Posterior cingulate gyrus (tissue), 11 donors: ENCODE results near the gene NPW.

ENCODE experiments used
- DNase-seq, 10 donors: peaks; one replicate each; pipeline versions ENCODE4 v3.0.0 to v3.0.0-alpha.2; 2020 to 2021; ENCODE audit warnings: mixed read lengths in 3 of 10
- intact Hi-C: fragments of 100-400 bp; cut with DNase I; formaldehyde crosslinking; loops from one replicate; pipeline ENCODE4 v1.15.1; 2023

NPW gene

GRCh38 chr16:2043667-2044451 lies 24.3 kb downstream of the NPW start:
- DNase-seq = peak in 8 of 10 donors; percentile 46 to 95 (median 76)
- intact Hi-C loops = no loop called here

DNA sequence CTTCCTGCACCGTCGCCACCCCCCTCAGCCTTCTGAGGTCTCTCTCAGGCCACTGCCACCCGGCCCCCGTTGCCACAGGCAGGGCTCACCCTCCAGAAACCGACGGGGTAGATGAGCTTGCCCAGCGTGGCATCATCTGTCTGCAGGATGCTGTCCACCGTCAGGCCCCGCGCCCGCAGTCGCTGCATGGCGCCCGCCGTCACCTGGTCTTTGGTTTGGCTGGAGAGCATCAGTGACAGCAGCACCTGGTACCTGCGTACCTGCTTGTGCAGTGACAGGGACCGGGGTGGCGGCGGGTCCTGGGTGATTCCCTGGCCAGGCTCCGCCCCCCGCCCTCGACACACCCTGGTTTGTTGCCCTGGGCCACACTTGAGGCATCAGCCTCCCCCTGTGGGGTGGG lies 25.0 kb downstream of the NPW start:
- DNase-seq = no peak
- intact Hi-C loops = no loop called here

DNA sequence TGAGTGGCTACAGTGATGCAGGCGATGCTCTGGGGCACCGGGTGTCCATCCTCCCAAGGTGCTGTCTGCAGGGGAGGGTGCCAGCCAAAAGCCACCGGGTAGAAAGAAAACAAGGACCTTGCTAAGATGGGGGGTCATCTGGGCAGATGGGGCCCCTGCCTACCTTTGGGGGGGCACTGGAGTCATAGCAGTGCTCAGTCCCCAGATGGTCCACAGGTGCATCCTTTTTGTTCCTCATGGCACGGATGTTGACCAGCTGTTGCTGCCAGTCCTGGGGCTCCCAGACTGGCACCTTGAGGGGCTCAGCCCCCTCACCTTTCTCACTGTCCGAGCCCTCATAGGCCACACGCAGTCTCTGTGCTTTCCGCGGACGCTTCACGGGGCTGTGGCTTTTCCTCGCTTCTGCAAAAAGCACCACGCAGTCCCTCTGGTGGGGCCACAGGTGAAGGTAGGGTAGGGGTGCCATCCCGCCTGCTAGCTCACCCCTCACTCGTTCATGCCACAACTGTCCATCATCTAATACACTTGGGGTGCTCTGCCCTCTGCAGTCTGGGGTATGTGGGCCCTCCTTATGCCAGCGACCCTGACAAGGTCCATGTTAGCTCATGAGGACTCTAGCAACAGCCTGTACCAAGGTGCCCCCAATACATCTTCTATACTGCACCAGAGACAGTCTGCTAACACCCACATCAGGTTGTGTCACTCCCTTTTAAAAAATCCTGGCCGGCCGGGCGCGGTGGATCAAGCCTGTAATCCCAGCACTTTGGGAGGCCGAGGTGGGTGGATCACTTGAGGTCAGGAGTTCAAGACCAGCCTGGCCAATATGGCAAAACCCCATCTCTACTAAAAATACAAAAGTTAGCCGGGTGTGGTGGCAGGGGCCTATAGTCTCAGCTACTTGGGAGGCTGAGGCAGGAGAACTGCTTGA lies 26.6 kb downstream of the NPW start:
- no peak for DNase-seq
- intact Hi-C loops = no loop called here

GRCh38 chr16:2046893-2047329 lies 27.3 kb downstream of the NPW start:
- no peak for DNase-seq
- intact Hi-C loops = no loop called here

DNA sequence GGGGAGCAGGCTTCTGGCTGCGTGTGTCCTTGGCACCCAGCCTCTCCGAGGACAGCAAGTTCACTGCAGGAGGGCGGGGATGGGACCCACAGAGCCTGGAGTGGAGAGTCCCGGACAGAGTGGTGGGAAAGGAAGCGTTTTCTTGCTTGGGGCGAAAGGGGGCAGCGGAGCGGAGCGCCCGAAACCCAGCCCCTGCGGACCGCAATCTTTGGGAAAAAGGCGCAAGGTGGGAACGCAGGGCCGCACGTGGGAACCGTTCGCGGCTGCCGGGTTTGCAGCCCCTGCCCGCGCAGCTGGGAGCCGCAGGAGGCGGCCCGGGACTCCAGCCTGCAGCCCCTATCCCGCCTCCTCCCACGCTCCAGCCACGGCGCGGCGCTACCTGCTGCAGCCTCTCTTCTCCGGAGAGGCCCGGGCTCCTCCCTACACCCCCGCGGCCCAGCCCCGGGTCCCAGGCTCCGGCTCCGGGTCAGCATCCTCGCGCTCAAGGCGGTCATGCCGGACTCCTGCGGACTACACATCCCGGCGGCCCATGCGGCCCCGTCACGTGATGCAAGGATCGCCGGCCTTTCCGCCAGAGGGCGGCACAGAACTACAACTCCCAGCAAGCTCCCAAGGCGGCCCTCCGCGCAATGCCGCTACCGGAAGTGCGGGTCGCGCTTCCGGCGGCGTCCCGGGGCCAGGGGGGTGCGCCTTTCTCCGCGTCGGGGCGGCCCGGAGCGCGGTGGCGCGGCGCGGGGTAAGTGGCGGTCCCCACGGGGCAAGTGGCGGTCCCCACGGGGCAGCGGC lies 27.9 kb downstream of the NPW start, which contains the start of the genes NTHL1 and TSC2:
NTHL1 (minus strand) TSS at position 505 of the 786 bp plus-strand sequence; CDS start at position 494, 11 bp downstream.
TSC2 (plus strand) TSS at position 656 of the 786 bp plus-strand sequence. CDS start 631 bp downstream, outside the sequence.
- intact Hi-C loops = no loop called here
- DNase-seq = peak; percentile 98 to 100 (median 99)

DNA sequence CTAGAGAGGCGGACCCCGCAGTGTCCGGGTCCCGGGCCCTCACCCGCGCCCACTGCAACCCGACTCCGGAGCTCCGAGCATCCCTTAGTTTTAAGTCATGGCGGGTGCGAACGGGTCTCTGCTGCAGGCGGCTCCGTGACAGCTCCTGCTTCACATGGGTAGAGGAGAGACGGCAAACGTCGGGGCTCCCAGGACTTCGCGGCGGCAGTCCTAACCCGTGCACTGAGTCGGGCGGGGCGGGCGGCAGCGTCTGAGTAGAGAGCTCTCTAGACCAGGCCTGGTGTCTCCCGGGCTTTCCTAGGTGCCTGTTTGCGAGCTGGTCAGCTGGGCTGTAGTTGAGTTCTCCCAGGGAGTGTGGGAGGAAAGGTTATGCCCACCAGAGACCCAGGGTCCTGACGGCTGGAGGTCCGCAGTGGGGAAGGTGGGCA lies 28.5 kb downstream of the NPW start:
- intact Hi-C loops = no loop called here
- DNase-seq = peak in 1 of 10 donors; percentile 89

DNA sequence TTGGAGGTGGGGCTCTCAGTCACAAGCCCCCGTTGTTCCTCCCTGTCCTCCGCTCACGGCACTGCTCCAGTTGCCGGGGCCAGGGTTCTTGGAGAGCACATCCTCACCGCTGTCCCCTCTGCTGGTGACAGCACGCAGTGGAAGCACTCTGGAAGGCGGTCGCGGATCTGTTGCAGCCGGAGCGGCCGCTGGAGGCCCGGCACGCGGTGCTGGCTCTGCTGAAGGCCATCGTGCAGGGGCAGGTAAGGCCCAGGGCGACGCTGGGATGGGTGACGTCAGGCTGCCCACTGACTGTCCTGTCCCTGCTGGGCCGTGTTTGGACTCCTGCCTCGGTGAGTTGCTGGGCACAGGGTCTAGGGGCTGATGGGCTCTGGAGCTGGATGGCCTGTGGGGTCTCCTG lies 33.6 kb downstream of the NPW start:
- DNase-seq = no peak
- intact Hi-C loops = no loop called here

GRCh38 chr16:2053897-2054296 lies 34.3 kb downstream of the NPW start:
- DNase-seq = no peak
- intact Hi-C loops = no loop called here

GRCh38 chr16:2054543-2055245 lies 35.1 kb downstream of the NPW start:
- intact Hi-C loops = no loop called here
- no peak for DNase-seq

DNA sequence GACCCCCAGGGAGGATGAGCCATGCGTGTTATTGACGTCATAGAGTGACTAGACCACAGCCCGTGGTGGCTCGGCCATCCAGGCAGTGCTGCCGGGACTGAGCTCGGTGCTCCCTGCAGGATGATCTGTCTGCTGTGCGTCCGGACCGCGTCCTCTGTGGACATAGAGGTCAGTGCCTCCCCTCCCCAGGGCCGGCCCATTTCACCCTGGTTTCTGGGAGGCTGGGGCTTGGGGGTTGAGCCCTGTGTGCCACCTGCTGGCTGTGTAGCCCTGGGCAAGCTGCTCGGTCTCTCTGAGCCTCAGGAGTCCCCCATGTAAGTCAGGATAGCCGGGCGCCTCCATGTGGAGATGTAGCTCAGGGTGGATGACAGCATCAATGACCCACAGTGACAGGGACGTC lies 36.5 kb downstream of the NPW start:
- DNase-seq = peak in 2 of 10 donors; percentile 25 to 54
- intact Hi-C loops = loop anchor here (1.0 kb wide), 1 partner anchor 33 kb away; no protein-coding TSS in a partner anchor

DNA sequence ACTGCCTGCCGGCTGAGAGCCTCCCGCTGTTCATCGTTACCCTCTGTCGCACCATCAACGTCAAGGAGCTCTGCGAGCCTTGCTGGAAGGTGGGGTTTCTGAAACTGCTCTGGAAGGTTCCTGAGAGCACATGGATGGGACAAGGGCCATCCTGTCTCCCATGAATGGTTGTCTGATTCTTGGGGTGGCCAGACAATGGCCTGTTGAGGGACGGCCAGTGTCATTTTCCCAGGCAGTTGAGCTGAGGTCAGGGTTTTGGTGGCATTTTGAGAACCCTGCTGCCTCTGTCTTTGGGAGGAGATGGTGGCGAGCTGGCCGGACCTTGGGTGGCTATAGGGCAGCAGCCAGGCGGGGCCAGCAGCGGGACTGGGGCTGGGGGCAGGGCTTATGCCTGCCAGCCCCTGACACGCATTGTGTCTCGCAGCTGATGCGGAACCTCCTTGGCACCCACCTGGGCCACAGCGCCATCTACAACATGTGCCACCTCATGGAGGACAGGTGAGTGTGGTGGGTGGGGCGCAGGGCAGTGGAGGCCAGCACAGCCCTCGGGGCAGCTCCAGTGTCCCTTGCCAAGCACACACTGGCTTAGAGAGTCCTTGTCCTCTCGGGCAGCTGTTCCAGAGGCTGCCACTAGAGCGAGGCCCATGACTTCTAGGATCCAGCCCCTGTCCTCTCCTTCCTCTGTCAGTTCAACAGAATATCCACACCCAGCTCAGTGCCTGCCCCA lies 37.3 kb downstream of the NPW start:
- peak in 3 of 10 donors; percentile 14 to 62 (median 42) for DNase-seq
- intact Hi-C loops = loop anchor here (1.0 kb wide), 1 partner anchor 34 kb away; no protein-coding TSS in a partner anchor

DNA sequence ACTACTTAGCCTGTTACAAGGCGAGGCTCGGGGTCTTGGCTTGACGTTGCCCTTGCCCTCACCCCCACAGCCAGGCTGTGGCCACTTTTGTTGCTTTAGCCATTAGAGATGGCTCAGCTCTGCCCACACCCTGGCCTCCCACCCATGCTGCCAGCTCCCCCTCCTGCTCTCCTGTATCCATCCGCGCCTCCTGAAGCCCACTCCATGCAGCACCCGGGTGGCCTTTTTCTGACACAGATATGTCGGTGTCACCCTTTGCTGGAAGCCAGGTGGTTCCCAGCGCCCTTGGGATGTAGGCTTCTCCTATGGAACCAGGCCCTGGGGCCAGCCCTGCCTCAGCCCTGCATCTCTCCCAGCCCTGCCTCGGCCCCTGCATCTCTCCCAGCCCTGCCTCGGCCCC lies 37.9 kb downstream of the NPW start:
- intact Hi-C loops = no loop called here
- DNase-seq = no peak

GRCh38 chr16:2058420-2058819 lies 38.8 kb downstream of the NPW start:
- no peak for DNase-seq
- intact Hi-C loops = no loop called here

- intact Hi-C loops = no loop called here
- DNase-seq = no peak
These were observed 39.3 kb downstream of the NPW start for GRCh38 chr16:2058872-2059271.

DNA sequence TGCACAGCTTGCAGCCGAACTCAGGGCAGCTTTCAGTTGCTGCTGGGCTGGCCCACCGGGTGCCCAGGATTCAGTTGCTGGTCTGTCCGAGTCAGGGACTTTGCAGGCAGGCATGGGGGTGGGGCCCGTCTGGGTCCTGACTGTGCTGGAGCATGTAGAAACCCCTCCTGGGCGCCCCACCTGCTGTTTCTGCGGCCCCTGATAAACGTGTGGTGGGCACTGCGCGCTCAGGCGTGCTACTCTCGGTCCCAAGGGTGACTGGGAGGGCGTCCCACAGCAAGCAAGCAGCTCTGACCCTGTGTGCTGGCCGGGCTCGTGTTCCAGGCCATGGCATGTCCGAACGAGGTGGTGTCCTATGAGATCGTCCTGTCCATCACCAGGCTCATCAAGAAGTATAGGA lies 40.8 kb downstream of the NPW start:
- intact Hi-C loops = no loop called here
- DNase-seq = no peak

GRCh38 chr16:2061023-2061422 lies 41.4 kb downstream of the NPW start:
- intact Hi-C loops = no loop called here

GRCh38 chr16:2061526-2061925 lies 41.9 kb downstream of the NPW start:
- intact Hi-C loops = no loop called here

More at GRCh38 chr16:2061023-2061422, 41.4 kb downstream of the NPW start:
- no peak for DNase-seq

DNA sequence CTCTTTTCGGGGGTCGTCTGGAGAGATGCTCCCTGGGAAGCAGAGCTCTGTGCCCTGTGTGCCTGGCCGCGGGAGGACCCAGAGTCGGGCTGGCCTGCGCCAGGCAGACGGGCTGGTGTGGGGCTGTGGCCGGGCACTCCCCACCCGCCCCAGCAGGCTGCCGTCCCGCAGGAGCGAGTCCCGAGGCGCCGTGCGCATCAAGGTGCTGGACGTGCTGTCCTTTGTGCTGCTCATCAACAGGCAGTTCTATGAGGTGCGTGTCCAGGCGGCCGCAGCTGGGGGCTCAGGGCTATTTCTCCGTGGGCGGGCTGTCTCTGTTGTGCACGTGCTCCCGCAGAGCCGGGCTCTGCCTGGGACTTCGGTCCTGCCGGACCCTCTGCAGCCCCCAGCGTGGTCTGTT lies 43.2 kb downstream of the NPW start:
- intact Hi-C loops = no loop called here
- no peak for DNase-seq

More at GRCh38 chr16:2061526-2061925, 41.9 kb downstream of the NPW start:
- no peak for DNase-seq

GRCh38 chr16:2063861-2064260 lies 44.3 kb downstream of the NPW start:
- no peak for DNase-seq
- intact Hi-C loops = no loop called here
